Measurements from ENCODE around the gene BBS9. TPM values are rescaled to one million over a fixed set of nuclear protein-coding genes. Genes with fewer than 3 reads are reported as not detected.

BBS9 gene
- total RNA-seq, 1 donor from 2014 or later: 21.1 TPM

- peaks cover 7% of the 10 kb centered on the region for H3K4me1 Mint-ChIP-seq (ENCODE audit: low read depth, unreplicated experiment)
- H3K27me3 Mint-ChIP-seq (ENCODE audit: unreplicated experiment): peaks cover 1% of the 10 kb centered on the region
- no peaks in the 10 kb centered on the region for H3K36me3 Mint-ChIP-seq (ENCODE audit: unreplicated experiment)
- H3K9me3 Mint-ChIP-seq (ENCODE audit: unreplicated experiment): no peaks in the 10 kb centered on the region
- no peak overlapping the region for H3K4me3 Mint-ChIP-seq (ENCODE audit: unreplicated experiment)
- TF ChIP-seq, protein P1, sequence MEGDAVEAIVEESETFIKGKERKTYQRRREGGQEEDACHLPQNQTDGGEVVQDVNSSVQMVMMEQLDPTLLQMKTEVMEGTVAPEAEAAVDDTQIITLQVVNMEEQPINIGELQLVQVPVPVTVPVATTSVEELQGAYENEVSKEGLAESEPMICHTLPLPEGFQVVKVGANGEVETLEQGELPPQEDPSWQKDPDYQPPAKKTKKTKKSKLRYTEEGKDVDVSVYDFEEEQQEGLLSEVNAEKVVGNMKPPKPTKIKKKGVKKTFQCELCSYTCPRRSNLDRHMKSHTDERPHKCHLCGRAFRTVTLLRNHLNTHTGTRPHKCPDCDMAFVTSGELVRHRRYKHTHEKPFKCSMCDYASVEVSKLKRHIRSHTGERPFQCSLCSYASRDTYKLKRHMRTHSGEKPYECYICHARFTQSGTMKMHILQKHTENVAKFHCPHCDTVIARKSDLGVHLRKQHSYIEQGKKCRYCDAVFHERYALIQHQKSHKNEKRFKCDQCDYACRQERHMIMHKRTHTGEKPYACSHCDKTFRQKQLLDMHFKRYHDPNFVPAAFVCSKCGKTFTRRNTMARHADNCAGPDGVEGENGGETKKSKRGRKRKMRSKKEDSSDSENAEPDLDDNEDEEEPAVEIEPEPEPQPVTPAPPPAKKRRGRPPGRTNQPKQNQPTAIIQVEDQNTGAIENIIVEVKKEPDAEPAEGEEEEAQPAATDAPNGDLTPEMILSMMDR (IDR thresholded peaks at IDR 0.05; ENCODE audit: partially characterized antibody, unreplicated experiment): no peak
- DNase-seq: no peak
- no peak overlapping the region for H3K27ac Mint-ChIP-seq (ENCODE audit: unreplicated experiment)
These were observed 450.3 kb downstream of the BBS9 start for GRCh38 chr7:33579673-33579960.

GRCh38 chr7:33581236-33581635 lies 451.9 kb downstream of the BBS9 start:
- Mint-ChIP-seq H3K36me3 (ENCODE audit: unreplicated experiment) (no peaks in the 10 kb centered on the region), H3K4me1 (ENCODE audit: low read depth, unreplicated experiment) (peaks cover 7% of the 10 kb centered on the region), H3K4me3 (ENCODE audit: unreplicated experiment) (no peak overlapping the region), H3K9me3 (ENCODE audit: unreplicated experiment) (no peaks in the 10 kb centered on the region), H3K27me3 (ENCODE audit: unreplicated experiment) (peaks cover 1% of the 10 kb centered on the region), H3K27ac (ENCODE audit: unreplicated experiment) (no peak overlapping the region)
- no peak for DNase-seq
- TF ChIP-seq, protein P1 (IDR thresholded peaks at IDR 0.05; ENCODE audit: partially characterized antibody, unreplicated experiment): no peak

DNA sequence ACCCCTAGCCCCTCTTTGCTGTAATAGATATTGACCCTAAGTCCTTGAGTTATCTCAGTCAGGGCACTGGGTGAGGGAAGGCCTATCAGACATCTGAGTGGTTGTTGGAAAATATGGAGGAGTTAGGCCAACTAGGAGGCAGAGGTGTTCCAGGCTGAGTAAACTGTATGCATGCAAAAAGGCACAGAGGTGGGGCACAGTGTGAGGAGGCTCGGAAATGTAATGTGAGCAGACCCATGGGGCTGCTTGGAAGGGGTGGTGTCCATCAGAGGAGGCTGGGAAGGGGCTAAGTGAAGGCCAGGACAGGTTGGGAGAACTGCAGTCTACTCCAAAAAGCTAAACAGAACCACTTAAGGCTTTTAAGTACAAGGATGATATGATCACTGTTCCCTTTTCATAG lies 452.7 kb downstream of the BBS9 start:
- no peak overlapping the region for H3K27ac Mint-ChIP-seq (ENCODE audit: unreplicated experiment)
- TF ChIP-seq, protein P1 (IDR thresholded peaks at IDR 0.05; ENCODE audit: partially characterized antibody, unreplicated experiment): no peak

DNA sequence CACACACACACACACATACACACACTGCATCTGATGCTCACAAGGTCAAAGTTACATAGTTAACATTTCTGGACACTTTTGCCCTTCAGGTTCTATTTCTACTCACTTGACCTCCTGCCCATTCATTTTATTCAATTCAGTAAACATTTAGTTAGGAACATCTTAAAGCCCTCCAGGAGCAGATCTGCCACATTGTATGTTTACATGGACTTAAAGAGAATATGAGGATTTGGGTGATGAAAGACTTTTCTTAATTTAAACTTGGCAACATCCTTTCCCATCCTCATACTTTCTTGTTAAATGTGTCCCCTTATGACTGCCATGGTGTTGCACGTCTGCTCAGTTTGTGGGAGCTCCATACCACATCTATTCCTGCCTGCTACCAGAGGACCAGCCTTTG lies 453.2 kb downstream of the BBS9 start:
- no peaks in the 10 kb centered on the region for H3K9me3 Mint-ChIP-seq (ENCODE audit: unreplicated experiment)
- H3K27me3 Mint-ChIP-seq (ENCODE audit: unreplicated experiment): no peaks in the 10 kb centered on the region
- H3K36me3 Mint-ChIP-seq (ENCODE audit: unreplicated experiment): no peaks in the 10 kb centered on the region
- TF ChIP-seq, protein P1 (IDR thresholded peaks at IDR 0.05; ENCODE audit: partially characterized antibody, unreplicated experiment): no peak
- peaks cover 7% of the 10 kb centered on the region for H3K4me1 Mint-ChIP-seq (ENCODE audit: low read depth, unreplicated experiment)
- no peak overlapping the region for H3K4me3 Mint-ChIP-seq (ENCODE audit: unreplicated experiment)
- H3K27ac Mint-ChIP-seq (ENCODE audit: unreplicated experiment): no peak overlapping the region
- DNase-seq: no peak

More for the DNA sequence above, 452.7 kb downstream of the BBS9 start:
- Mint-ChIP-seq H3K9me3 (ENCODE audit: unreplicated experiment) (no peaks in the 10 kb centered on the region), H3K36me3 (ENCODE audit: unreplicated experiment) (no peaks in the 10 kb centered on the region), H3K4me1 (ENCODE audit: low read depth, unreplicated experiment) (peaks cover 7% of the 10 kb centered on the region), H3K4me3 (ENCODE audit: unreplicated experiment) (no peak overlapping the region), H3K27me3 (ENCODE audit: unreplicated experiment) (peaks cover 1% of the 10 kb centered on the region)
- DNase-seq: peak; percentile 22

DNA sequence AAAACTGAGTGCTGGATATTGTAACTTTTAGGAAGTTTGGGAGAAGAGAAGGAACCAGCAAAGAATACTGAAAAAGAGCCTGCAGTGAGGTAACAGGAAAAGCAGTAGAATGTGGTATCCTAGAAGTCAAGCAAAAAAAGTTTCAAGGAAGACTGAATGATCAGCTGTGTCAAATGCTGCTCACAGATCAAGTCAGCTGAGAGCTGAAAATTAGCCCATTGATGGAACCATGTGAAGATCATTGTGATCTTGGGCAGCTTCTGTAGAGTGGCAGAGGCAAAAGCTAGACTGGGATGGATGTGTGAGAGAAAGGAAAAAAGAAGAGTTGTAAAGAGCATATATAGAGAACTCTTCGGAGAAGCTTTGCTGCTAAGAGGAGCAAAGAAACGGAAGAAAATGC lies 460.5 kb downstream of the BBS9 start:
- Mint-ChIP-seq H3K36me3 (ENCODE audit: unreplicated experiment) (no peaks in the 10 kb centered on the region), H3K27ac (ENCODE audit: unreplicated experiment) (no peak overlapping the region), H3K4me3 (ENCODE audit: unreplicated experiment) (no peak overlapping the region), H3K9me3 (ENCODE audit: unreplicated experiment) (no peaks in the 10 kb centered on the region), H3K4me1 (ENCODE audit: low read depth, unreplicated experiment) (peaks cover 10% of the 10 kb centered on the region), H3K27me3 (ENCODE audit: unreplicated experiment) (peaks cover 2% of the 10 kb centered on the region)
- TF ChIP-seq, protein P1 (IDR thresholded peaks at IDR 0.05; ENCODE audit: partially characterized antibody, unreplicated experiment): no peak
- DNase-seq: no peak

All from glutamatergic neuron (in vitro differentiated cells).